HG03442 (cell line): ENCODE results near the gene TGM6.

Experiments
- ATAC-seq: cut with Tn5 transposase; IDR thresholded peaks from one replicate; pipeline ENCODE4 v1.9.1; 2021; ENCODE audit warnings: mild to moderate bottlenecking, moderate library complexity; ENCODE audit not compliant: unreplicated experiment

The TGM6 gene

GRCh38 chr20:2363587-2363986 is 17.1 kb upstream of the TGM6 start:
- no peak for ATAC-seq

- no peak for ATAC-seq
These were observed 16.7 kb upstream of the TGM6 start for GRCh38 chr20:2364044-2364443.

- no peak for ATAC-seq
These were observed 15.6 kb upstream of the TGM6 start for GRCh38 chr20:2365091-2365490.

GRCh38 chr20:2365666-2366065 is 15.0 kb upstream of the TGM6 start:
- ATAC-seq, result no peak

- no peak for ATAC-seq
These were observed 12.1 kb upstream of the TGM6 start for GRCh38 chr20:2368621-2369020.

- ATAC-seq, result no peak
These were observed 7.6 kb upstream of the TGM6 start for GRCh38 chr20:2373098-2373497.

GRCh38 chr20:2374346-2375125 is 6.2 kb upstream of the TGM6 start:
- no peak for ATAC-seq

- no peak for ATAC-seq
These were observed 1.8 kb upstream of the TGM6 start for GRCh38 chr20:2378893-2379292.

GRCh38 chr20:2379511-2380229 is 1.0 kb upstream of the TGM6 start:
- no peak for ATAC-seq

GRCh38 chr20:2381303-2381702 is 602 bp downstream of the TGM6 start:
- ATAC-seq, result no peak

GRCh38 chr20:2382833-2383232 is 2.1 kb downstream of the TGM6 start:
- no peak for ATAC-seq

- no peak for ATAC-seq
These were observed 4.3 kb downstream of the TGM6 start for GRCh38 chr20:2385026-2385425.

- no peak for ATAC-seq
These were observed 4.8 kb downstream of the TGM6 start for GRCh38 chr20:2385496-2385895.

GRCh38 chr20:2386516-2387179 is 5.9 kb downstream of the TGM6 start:
- no peak for ATAC-seq

GRCh38 chr20:2387180-2387577 is 6.5 kb downstream of the TGM6 start:
- no peak for ATAC-seq

GRCh38 chr20:2387580-2387979 is 6.9 kb downstream of the TGM6 start:
- ATAC-seq, result no peak

- no peak for ATAC-seq
These were observed 10.4 kb downstream of the TGM6 start for GRCh38 chr20:2390951-2391675.

GRCh38 chr20:2394411-2395055 is 13.8 kb downstream of the TGM6 start:
- no peak for ATAC-seq

GRCh38 chr20:2395136-2395535 is 14.4 kb downstream of the TGM6 start:
- ATAC-seq, result no peak

- no peak for ATAC-seq
These were observed 15.6 kb downstream of the TGM6 start for GRCh38 chr20:2396241-2396814.
